Activated B cell treated with CpG ODN at 0.5 μM for 24 hours (primary cell): Measurements from ENCODE around the gene SMPD3. TPM values are rescaled to one million over a fixed set of nuclear protein-coding genes. Genes with fewer than 3 reads are reported as not detected.

Experiments
- ATAC-seq: fragments of 200-7000 bp; cut with Tn5 transposase; one replicate; pipeline ENCODE4 v1.10.0; 2021; ENCODE audit warnings: low read depth, mild to moderate bottlenecking, moderate library complexity
- CTCF ChIA-PET: fragments of 350-600 bp; sonication (Branson Sonifier 250); formaldehyde crosslinking; loops from one replicate; lab custom pipeline; 2021; ENCODE audit warnings: antibody characterized with exemption; lab: Charles Lee
- POLR2A ChIA-PET: fragments of 350-600 bp; sonication (Branson Sonifier 250); formaldehyde crosslinking; loops from one replicate; lab custom pipeline; 2021; ENCODE audit warnings: antibody characterized with exemption; lab: Charles Lee
- DNase-seq: peaks from one replicate; pipeline ENCODE4 v3.0.0; 2022
- H3K27ac Mint-ChIP-seq: one replicate; pipeline ENCODE4 v1.8.0; 2020; ENCODE audit warnings: mixed read lengths
- H3K27me3 Mint-ChIP-seq: one replicate; pipeline ENCODE4 v1.8.0; 2021; ENCODE audit warnings: mixed read lengths
- H3K36me3 Mint-ChIP-seq: one replicate; pipeline ENCODE4 v1.8.0; 2021; ENCODE audit warnings: low read depth, mixed read lengths
- H3K4me1 Mint-ChIP-seq: one replicate; pipeline ENCODE4 v1.8.0; 2021; ENCODE audit warnings: mixed read lengths
- H3K4me3 Mint-ChIP-seq: one replicate; pipeline ENCODE4 v1.8.0; 2020; ENCODE audit warnings: mild to moderate bottlenecking, mixed read lengths
- H3K9me3 Mint-ChIP-seq: one replicate; pipeline ENCODE4 v1.8.0; 2020; ENCODE audit warnings: mixed read lengths
- CTCF ChIP-seq: fragments of 200-600 bp; IDR thresholded peaks from one replicate; pipeline ENCODE4 v1.8.0; 2022; ENCODE audit warnings: antibody characterized with exemption, mild to moderate bottlenecking
- intact Hi-C: fragments of 100-400 bp; cut with micrococcal nuclease; formaldehyde crosslinking; loops from one replicate; pipeline ENCODE4 v1.15.1; 2024
- total RNA-seq: library from RNA; stranded (reverse); gene quantifications from 2 replicates; pipeline ENCODE4 v1.2.3, GENCODE V29; 2022

The SMPD3 gene
- total RNA-seq, 1 donor from 2014 or later, result 0.35 TPM

- Mint-ChIP-seq H3K27ac (no peak overlapping the region), H3K4me1 (peaks cover 9% of the 10 kb centered on the region), H3K4me3 (no peak overlapping the region), H3K36me3 (no peaks in the 10 kb centered on the region), H3K27me3 (peaks cover 4% of the 10 kb centered on the region), H3K9me3 (no peaks in the 10 kb centered on the region)
- intact Hi-C loops, result no loop called here
- no peak for TF ChIP-seq CTCF
- ATAC-seq, result no peak
- DNase-seq, result no peak
- POLR2A ChIA-PET, result no interaction called here
- CTCF ChIA-PET, result no interaction called here
These were observed 39.9 kb downstream of the SMPD3 start for GRCh38 chr16:68408428-68408827.

GRCh38 chr16:68406458-68407152 is 41.7 kb downstream of the SMPD3 start:
- TF ChIP-seq CTCF, result no peak
- POLR2A ChIA-PET, result no interaction called here
- Mint-ChIP-seq H3K9me3 (no peaks in the 10 kb centered on the region), H3K4me1 (peaks cover 9% of the 10 kb centered on the region), H3K27ac (no peak overlapping the region), H3K4me3 (no peak overlapping the region), H3K36me3 (no peaks in the 10 kb centered on the region), H3K27me3 (peaks cover 4% of the 10 kb centered on the region)
- CTCF ChIA-PET, result interaction anchor here (1.3 kb wide), 1 partner anchor 64 kb away, joined by 3 read pairs; no protein-coding TSS in a partner anchor
- DNase-seq, result no peak
- no peak for ATAC-seq
- intact Hi-C loops, result no loop called here

GRCh38 chr16:68404736-68405345 is 43.5 kb downstream of the SMPD3 start:
- ChIA-PET CTCF (no interaction called here), POLR2A (interaction anchor here (0.6 kb wide), 1 partner anchor 913 kb away, joined by 13 read pairs; no protein-coding TSS in a partner anchor)
- intact Hi-C loops, result no loop called here
- Mint-ChIP-seq H3K36me3 (no peaks in the 10 kb centered on the region), H3K27ac (no peak overlapping the region), H3K9me3 (no peaks in the 10 kb centered on the region), H3K27me3 (peaks cover 4% of the 10 kb centered on the region), H3K4me3 (no peak overlapping the region), H3K4me1 (peaks cover 2% of the 10 kb centered on the region)
- DNase-seq (no peak), ATAC-seq (no peak)
- TF ChIP-seq CTCF, result no peak

- POLR2A ChIA-PET, result interaction anchor here (0.6 kb wide), 1 partner anchor 13 kb away, joined by 3 read pairs; no protein-coding TSS in a partner anchor
- no peak for ATAC-seq
These were observed 44.6 kb downstream of the SMPD3 start for GRCh38 chr16:68403704-68404103.

More at GRCh38 chr16:68403704-68404103, 44.6 kb downstream of the SMPD3 start:
- no peak for TF ChIP-seq CTCF
- Mint-ChIP-seq H3K4me1 (no peaks in the 10 kb centered on the region), H3K27ac (no peak overlapping the region), H3K27me3 (peaks cover 4% of the 10 kb centered on the region), H3K4me3 (no peak overlapping the region), H3K9me3 (no peaks in the 10 kb centered on the region), H3K36me3 (no peaks in the 10 kb centered on the region)
- intact Hi-C loops, result no loop called here
- no peak for DNase-seq
- CTCF ChIA-PET, result no interaction called here
